SW 1271 (cell line): ENCODE data around the gene ARHGDIA.
"Not testable (repeated sequence)": the region's sequence is repeated elsewhere in the genome, so short reads cannot be mapped to it uniquely, and the experiment has no call there.

Experiments
- DNase-seq, 2 experiments: peaks; one replicate each; lab custom pipeline; 2025; lab: John Stamatoyannopoulos, UW

Gene ARHGDIA

DNA sequence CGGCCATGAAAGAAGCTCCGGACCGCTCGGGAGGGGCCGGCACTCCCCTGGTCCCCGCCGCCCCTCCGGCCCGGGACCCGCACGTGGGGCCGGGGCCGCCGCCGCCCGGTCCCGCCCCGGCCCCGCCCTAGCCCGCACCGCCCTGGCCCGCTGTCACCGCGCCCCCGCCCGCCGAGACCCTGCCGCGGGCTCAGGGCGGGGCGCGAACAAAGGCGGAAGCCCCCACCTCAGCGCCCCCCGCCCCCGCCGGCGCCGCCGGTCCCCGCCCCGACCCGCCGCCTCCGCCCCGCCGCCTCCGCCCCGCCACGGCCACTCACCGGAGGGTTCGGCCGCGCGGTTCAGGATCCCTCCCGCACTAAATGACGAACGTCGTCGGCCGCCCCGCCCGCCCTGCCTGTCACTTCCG is at the start of gene ARHGDIA:
Gene ARHGDIA, minus strand, starts transcription at position 357 of the 406 bp plus-strand sequence. CDS start 1,407 bp downstream, outside the sequence.
- no peak for DNase-seq

DNA sequence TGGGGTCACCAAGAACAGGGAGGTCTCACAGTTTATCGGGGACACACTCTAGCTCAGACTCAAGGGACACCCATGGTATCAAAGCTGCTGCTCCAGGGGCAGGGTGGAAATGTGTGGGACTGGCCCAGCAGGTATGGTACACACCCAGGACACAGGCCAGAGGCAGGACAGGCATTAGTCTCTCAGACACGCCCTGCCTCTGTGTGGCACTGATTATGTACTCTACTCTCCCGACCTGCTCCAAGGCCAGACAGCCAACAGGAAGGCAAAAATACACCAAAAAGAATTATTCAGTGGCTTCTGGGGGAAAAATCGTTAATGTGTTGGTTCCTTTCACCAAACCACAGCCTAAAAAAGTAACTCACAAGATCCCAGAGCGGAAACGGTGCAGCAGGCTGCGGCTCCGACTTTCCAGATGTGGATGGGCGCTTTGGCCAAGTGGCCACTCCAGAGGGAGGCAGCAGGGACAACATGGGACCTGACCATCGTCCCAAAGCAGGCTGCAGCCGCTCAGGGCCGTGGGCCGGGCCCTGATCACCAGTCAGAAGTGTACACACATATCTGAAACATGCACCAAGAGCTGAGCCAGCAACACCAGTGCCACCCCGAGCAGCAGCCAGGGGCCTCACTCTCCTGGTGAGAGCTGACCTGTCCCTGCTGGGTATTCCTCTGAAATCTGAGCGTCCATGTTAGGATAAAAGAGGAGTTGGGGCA is 47.9 kb upstream of the ARHGDIA start:
- no peak for DNase-seq

DNA sequence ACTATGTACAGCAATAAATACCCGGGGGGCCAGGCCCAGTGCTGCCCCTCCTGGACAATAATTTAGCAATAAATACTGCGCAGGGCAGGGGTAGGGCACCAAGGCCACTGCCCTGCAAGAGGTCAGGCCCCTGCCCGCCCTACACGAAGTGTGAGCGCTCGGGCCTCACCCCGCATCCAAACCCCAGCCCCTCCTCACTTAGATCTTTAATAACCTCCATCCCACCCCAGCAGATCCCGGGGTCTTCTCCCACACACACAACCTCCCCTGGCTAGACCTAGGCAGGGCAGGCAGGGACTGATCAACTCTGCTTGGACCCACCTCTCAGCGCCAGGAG is 47.2 kb upstream of the ARHGDIA start:
- not testable (repeated sequence) for DNase-seq

DNA sequence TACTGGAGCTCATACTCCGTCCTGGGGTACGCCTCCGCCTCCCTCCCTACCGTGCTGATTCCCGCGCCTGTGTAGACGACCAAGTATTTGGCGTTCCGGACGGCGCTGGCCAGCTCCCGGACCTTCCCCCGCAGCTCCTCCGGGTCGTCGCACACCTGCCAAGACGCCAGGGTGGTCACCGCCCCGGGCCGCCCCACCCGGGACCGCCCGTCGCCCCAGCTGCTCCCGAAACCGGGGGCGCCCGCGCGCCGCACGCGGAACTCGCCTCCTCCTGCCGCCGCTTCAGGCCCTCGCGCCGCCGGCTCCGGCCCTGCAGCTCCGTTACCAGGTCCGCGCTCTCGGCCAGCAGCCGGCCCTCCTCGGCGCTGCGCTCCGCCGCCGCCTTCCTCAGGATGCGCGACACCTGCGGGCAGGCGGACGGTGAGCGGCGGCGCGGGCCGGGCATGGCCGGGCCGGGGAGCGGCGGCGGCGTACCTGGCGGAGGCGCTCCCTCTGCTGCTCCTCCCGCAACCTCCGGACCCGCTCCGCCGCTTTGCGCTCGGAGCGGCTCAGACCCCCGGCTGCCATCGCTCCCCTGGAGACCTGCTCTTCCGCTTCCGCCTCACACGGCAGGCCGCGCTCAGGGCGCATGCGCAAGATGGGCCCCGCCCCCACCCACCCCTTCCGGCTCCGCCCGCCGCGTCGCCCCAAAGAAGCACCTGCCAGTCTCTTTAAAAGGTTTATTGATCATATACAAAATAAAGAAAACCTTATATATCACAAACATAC is 46.6 kb upstream of the ARHGDIA start, which contains the start of gene SIRT7:
Gene SIRT7, minus strand, starts transcription at position 612 of the 768 bp plus-strand sequence. Its CDS starts 45 bp downstream, at position 567.
- DNase-seq = peak in 1 of 2 experiments; percentile 69

DNA sequence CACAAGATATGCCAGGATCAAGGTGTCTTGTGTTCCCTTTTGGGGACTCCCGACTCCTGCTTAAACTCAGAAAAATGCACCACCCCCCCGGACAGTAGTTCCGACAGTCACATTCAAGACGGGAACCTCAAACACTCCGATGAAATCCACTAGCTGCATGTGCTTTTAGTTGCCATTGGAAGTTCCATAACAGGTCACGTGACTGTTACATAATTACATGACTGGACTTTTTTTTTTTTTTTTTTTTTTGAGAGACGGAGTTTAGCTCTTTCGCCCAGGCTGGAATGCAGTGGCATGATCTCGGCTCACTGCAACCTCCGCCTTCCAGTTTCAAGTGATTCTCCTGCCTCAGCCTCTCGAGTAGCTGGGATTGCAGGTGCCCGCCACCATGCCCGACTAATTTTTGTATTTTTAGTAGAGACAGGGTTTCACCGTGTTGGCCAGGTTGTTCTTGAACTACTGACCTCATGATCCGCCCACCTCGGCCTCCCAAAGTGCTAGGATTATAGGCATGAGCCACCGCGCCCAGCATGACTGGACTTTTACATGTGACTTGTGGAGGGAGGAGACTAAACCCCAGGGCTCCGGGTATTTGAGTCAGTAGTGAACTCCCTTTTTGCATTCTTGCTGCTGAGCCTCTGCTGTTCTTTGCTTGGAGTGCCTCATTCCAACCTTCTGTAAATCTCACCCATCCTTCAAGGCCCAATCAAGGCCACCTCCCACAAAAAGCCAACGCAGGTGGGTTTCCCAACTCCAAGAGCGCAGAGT is 45.3 kb upstream of the ARHGDIA start:
- no peak for DNase-seq

DNA sequence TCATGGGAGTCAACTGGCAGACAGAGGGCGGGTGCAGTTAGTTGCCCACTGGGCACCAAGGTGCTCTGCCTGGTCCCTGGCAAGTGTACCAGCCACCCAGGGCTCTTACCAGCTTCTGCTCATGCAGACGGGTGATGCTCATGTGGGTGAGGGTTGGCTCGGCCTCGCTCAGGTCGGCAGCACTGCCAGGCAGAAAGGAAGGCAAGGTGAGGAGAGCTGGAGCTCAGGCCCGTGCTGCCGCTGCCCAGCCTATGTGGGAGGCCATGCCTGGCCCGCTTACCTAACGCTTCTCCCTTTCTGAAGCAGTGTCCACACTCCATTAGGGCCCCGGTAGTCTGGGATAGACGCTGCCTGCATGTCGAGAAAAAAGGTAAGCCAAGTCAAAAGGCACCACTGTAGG is 44.2 kb upstream of the ARHGDIA start:
- no peak for DNase-seq

DNA sequence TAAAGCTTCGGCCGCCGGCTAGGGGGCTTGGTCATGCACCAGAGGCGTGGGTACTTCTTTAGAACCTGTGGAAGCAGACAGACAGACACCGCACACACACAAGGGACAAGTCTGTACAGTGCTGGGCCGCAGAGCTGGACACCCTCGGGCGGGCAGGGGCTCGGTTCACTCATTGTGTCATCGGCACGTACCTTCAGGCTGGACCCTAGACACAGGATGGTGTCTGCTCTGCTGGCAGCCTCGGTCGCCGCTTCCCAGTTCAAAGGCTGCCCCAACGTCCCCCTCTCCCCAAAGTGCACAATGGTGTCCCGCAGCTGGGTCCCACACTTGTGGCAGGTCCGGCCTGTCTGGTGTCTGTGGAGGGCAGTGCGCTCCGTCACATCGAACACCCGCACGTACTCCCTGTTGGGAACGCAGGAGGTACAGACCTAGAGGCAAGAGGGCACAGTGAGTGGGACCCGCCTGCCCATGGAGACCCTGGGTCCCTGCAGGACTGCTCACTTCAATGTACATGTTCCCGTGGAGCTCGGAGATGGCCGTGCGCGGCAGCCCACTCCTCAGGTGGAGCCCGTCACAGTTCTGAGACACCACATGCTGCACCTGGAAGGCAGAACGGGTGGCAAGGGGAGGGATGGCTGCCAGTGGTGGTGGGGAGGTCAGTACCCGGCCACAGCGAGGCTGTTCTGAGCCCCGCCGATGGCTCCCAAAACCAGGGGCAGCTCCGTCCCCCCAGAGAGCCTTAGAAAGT is 43.1 kb upstream of the ARHGDIA start:
- no peak for DNase-seq

DNA sequence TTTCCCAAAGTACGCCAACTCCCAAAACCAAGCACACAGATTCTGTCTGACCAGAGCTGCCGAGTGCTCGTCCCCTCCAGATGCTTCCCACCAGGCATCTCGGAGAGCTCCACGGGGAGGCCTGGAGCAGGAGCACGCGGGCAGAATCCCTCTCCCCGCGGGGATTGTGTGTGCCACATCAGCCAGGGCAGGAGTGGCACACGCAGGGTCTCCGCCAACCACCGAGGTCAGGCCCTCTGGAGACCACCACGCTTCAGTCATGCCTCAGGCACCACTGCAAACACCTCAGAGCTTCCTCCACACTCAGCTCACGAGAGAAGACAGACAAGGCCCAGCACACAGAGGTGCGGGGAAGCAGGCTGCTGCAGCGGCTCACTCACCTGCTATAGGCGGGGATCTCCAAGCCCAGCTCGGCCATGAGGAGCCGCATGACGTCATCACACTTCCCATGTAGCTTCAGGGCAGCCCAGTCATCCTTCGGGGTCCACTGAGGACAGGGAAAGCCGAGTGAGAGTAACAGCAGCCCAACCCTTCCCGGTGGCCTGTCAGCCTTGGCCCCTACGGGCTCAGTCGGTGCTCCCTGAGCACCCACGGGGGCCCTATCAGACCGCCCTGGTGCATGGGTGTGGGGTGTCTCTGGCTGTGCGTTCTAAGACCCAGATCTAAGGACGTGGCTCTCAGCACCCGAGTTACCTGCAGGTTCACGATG is 42.4 kb upstream of the ARHGDIA start:
- no peak for DNase-seq

DNA sequence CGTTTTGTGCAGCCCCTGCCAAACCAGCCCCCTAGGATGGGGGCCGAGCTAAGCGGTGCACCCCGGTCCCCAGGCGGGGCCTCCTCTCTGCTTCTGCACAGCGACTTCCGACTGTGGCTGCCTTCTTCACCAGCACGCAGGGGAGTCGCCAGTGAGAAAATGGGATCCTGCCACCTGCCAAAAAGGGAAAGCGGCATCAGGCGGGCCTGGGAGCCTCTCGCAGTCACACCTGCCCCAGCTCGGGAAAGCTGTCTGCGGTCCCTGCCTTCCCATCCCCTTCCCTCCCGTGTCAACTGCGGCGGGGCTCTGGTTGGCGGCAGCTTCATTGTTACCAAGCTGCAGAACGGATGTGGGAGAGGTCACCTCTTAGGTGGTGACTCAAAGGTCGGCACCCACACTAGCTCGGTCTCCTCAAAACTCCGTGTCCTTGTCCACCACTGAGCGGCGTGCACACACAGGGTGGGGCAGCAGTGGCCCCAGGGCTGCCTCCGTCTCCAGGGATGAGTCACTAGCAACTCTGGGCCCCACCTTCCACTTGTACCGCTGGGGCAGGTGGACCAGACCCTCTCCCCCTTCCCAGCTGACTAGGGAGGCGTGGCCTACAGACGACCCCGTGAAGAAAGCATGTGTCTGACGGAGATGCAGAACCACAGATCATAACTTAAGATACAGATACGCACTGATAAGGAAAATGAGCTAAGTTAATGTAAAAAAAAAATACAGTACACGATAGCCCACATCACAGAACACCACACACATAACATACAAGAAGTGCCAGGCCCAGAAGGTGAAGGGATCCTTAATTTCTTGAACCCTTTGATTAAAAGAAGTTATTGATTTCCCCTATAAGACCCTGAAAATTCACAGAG is 41.5 kb upstream of the ARHGDIA start:
- no peak for DNase-seq

DNA sequence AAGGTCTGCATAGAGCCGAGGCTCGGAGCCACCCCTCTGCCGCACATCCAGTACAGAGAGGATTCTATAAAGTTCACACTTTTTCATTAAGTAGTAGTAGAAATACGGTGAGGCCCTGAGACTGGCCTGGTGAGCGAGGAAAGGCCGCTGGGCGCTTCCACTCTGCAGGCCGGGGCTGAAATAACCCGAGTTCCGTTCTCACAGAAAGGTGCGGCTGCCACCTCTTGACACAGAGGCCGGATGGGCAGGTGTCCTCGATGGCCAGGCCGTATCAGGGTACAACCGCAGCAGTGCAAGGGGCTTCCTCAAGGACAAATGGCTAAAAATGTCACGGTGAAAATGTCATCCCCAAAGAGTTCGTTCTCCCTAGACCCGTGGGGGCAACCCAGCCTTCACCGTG is 40.8 kb upstream of the ARHGDIA start:
- no peak for DNase-seq

DNA sequence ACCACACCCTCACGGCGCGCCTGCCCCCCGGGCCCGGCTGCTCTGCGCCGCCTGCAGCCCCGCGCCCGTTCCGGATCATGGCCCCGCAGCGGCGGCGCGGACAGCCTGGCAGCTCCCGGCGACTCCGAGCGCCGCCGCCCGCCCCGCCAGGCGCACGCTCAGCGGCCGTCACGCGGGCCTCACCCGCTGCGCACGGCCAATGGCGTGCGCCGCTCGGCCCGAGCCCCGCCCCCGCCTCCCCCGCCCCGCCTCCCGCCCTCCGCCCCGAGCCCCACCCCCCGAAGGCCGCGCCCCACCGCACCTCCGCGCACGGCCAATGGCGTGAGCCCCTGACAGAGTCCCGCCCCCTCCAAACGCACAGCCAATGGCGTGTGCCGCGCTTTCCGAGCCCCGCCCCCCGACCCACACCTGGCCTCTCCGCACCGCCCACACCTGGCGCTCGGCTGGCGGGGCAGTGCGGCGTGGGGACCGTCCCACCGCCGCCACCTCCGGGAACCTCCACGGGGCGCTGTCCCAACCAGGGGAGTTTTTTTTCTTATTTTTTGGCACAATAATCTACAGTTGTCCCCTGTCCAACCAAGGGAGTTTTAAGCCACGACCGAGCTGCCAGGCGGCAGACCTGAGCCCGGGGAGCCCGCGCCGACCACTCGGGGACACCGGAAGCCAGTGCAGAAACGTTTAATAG is 40.3 kb upstream of the ARHGDIA start, which contains the start of gene PCYT2:
Gene PCYT2, minus strand, starts transcription at position 123 of the 685 bp plus-strand sequence. Its CDS starts 44 bp downstream, at position 79.
- DNase-seq = peak; percentile 43 to 72

DNA sequence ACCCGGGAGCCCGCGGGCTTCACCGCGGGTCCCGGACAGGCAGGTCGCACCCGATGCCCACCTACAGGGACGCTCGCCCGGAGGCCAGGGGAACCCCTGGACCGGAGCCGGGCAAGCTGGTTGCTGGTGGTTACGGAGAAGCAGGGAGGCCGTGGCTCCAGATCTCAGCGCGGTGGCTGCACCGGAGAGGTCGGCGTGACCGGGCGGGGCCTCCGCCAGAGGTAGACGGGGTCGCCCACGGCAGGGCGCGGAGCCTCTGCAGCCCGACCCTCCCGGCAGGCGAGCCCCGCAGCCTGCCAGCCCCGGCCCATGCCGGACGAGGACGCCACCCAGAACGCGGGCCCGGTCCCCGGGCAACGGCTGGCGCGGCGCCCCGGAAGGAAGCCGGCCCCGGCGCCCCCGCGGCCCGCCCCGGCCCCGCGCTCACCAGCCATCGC is 39.7 kb upstream of the ARHGDIA start:
- no peak for DNase-seq

DNA sequence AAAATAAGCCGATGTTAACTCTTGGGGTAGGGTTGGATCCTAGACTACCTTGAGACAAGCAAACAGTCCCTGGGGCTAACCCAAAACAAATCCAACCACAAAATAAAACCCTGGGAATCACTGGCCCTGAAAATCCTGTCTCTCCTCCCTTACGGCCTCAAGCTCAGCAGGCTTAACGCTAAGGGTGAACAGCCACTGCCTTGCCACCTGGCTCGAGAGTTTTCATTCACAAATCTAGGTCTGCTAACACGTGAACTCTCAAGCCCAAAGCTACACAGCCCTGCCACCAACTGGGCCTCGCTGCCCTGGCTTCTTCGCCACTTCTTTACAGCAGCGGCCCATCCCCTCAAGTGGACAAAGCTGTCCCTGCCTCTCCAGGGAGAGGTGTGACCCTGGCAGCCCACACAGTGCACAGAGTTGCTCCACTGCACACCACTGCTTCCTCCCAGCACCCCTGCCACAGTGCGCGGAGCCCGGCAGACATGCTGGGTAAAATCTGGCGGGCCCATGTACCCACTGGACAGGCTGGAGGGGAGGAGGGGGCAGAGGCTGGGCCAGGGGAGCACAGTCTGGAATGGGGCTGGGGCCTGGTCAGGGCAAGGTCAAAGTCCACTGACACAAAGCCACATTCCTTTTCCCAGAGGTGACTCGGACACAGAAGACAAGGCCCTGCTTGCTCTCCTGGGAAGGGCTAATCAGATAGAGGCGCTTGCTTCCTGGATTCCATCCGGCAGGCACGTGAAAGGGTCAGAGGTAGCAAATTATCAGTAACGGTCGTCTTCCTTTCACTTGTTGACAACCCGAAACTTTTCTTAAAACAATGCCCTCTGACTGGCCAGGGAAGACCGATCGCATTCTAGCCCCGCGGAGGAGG is 39.1 kb upstream of the ARHGDIA start:
- DNase-seq = peak in 1 of 2 experiments; percentile 9

DNA sequence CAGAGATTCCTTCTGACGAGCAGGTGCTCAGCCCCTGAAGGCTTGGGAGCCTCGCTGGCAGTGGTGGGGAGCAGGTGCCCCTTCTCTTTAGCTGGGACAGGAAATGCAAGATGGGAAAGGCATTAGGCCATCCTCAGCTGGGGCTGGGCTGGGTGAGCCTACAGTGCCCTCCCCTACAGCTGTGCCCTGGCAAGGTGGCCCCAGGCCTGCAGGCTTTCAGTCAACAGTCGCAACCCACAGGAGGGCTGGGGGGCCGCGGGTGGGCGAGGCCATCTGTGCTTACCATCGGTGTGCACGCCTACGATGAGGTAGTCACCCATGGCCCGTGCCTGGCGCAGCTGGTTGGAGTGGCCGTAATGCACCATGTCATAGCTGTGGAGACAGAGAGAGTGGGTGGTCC is 38.1 kb upstream of the ARHGDIA start:
- DNase-seq = no peak

DNA sequence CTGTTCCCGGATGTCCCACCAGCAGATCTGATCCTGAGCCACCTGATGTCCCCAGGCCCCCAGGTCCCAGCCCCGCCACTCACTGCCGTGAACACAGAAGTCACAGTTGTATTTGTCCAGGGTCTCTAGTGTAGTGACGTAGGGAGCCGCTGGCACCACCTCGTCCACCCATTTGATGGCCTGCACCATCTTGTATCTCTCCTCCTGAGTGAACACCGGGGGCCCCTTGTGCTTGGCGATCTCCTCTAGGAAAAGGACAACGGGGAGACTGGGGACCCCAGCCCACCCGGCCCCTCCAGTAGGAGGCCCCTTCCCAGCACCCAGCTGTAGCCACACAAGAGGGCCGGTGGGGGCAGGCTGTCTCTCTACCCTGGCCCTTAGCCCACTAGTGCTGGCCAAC is 37.7 kb upstream of the ARHGDIA start:
- DNase-seq = no peak

DNA sequence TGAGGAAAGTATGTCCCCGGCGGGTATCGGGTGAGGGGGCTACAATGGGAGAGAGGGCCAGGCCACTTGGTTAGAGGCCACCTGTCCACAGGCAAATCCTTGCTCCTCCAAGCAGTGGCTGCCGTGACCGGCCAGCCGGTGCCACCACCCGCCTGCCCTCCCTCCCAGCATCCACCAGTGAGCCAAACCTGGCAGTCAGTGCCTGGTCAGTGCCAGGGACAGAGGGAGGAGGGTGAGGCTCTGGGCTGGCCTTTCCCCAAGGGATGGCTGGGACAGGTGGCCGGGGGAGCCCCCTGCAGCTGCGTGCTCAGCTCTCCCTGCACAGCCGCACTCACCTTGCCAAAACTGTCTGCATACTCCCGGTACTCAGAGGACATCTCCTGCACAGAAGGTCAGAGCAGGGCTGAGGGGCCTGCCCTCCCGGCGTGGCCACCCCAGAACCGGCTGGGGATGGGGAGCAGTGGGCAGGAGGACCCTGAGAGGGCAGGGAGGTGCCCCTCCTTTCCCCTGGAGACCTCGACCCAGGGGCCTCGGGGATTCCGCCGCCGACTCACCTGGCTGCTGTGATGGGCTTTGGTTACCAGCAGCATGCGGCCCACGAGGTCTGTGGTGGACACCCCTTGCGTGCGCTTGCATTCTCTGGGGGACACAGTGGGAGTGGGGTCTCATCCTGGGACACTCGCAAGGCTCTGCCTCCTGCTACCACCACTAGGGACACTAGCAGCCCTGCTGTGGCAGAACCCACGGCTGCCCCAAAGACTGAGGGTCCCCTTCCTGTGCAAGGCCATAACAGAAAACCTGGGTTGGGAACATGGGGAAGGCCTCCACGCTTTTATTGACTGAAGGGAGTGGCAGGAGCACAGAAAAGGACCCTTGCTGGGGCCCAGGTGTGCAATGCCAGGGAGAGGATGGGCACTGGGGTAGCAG is 36.3 kb upstream of the ARHGDIA start:
- no peak for DNase-seq

DNA sequence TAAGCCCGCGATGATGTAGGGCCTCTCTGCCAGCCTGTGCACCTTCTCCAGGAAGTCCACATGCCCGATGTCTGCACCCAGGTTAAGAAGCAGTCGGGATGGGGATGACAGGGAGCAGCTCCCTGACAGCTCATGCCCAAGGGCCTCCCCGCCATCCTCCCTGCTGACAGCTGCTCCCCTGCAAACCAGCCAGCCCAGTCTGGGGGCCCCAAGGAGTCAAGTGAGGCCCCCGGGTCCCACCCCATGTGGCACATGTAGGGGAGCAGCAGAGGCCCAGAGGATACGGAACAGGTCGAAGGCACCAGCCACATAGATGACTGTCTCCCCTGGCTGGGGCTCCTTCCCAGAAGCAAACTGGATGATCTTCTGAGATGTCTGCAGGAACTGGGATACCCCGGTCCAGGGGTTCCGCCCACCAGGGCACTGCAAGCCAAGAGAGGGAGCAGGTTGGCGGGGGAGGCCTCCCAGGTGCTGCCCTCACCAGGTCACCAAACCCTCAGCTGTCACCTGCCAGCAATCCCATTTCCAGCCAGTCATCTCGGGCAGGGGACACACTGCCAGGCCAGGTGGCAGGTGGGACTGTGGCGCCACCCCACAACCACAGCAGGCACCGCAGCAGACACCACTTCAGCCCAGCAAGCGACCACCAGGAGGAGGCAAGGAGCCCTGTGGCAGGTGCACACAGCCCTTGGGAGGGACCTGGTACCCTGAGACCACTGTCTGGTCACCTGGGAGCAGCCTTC is 35.5 kb upstream of the ARHGDIA start:
- no peak for DNase-seq
